Ovary (tissue), 9 donors: ENCODE data around the gene CNNM3. TPM values are rescaled to one million over a fixed set of nuclear protein-coding genes. Genes with fewer than 3 reads are reported as not detected.

Experiments
- DNase-seq, 5 donors: peaks; one replicate each; pipeline ENCODE4 v3.0.0-alpha.2; 2019 to 2020
- H3K27ac ChIP-seq, 2 donors: fragments of 200-600 bp; one replicate each; pipeline versions ENCODE4 v1.5.1 to v1.8.0; 2019 to 2022
- H3K27me3 ChIP-seq: fragments of 200-600 bp; one replicate; pipeline ENCODE4 v1.8.0; 2022
- H3K36me3 ChIP-seq: fragments of 200-600 bp; sonication (generic); one replicate; pipeline ENCODE4 v1.5.1; 2019
- H3K4me1 ChIP-seq: one replicate; pipeline ENCODE4 v1.8.1; 2013; ENCODE audit warnings: mild to moderate bottlenecking, moderate library complexity; ENCODE audit not compliant: insufficient read depth
- H3K4me3 ChIP-seq: fragments of 200-600 bp; sonication (generic); one replicate; pipeline ENCODE4 v1.5.1; 2017
- H3K9me3 ChIP-seq, 2 donors: fragments of 200-600 bp in 1 of 2; sonication (generic) in 1 of 2; one replicate each; pipeline versions ENCODE4 v1.5.1 to v1.8.1; 2013 to 2019; ENCODE audit warnings: mild to moderate bottlenecking in 1 of 2, moderate library complexity in 1 of 2
- EP300 ChIP-seq: sonication (generic); formaldehyde crosslinking; IDR thresholded peaks from one replicate; pipeline ENCODE4 v1.6.1; 2017; ENCODE audit warnings: antibody characterized with exemption
- POLR2A ChIP-seq: fragments of 450-650 bp; IDR thresholded peaks from one replicate; pipeline ENCODE4 v1.6.1; 2017; ENCODE audit warnings: antibody characterized with exemption, mild to moderate bottlenecking, moderate library complexity
- WGBS, 3 donors: extraction: QIAGEN DNeasy Blood & Tissue Kit in 1 of 3; methylation state at CpG; one replicate each; pipeline versions ENCODE4 v1.1.5 to v1.1.7; 2013 to 2017; 5-methylcytosine and 5-hydroxymethylcytosine counted together
- intact Hi-C, 4 donors: fragments of 100-400 bp; cut with DNase I; formaldehyde crosslinking; loops; one replicate each; pipeline versions ENCODE4 v1.11.0 to v1.15.1; 2022 to 2023
- polyA plus RNA-seq, 2 donors: library from polyadenylated mRNA; stranded (reverse); fragments of 200-250 nt in 1 of 2; fragments of 350-450 nt in 1 of 2; fragmentation: Illumina TruSeq in 1 of 2; extraction: RNeasy Lipid Tissue Mini Kit (QIAGEN cat#74804) in 1 of 2; gene quantifications; one replicate each; pipeline ENCODE4 v1.2.3, GENCODE V29; 2013 to 2014
- total RNA-seq, 7 donors: library from RNA; depleted of rRNA in 2 of 7; stranded (reverse); fragments of >200 nt in 2 of 7; fragmentation: NEBNext Ultra II Directional in 3 of 7; extraction: Animal tissue kit (Norgen Biotek cat#: 25700) in 3 of 7; gene quantifications; one replicate each; pipeline versions ENCODE4 v1.1.0 to v1.2.4, GENCODE V29; 2016 to 2023
- TF ChIP-seq, protein P1 (sequence below), 3 donors: fragments of 450-650 bp in 2 of 3; fragments of 200-600 bp in 1 of 3; IDR thresholded peaks; one replicate each; pipeline versions ENCODE4 v1.5.1 to v1.8.0; 2016 to 2022; ENCODE audit warnings: antibody characterized with exemption in 3 of 3, mild to moderate bottlenecking in 1 of 3
- donor health status: DM: no; HTN: no; CAD: no; lungs with moderate emphysema.
- donor health status: DM: no; HTN: no; CAD: no.
- donor health status: Bipolar disorder and iron deficiency.
- donor health status: DM: yes; HTN: yes; CAD: no.
- donor health status: DM: no; HTN: no; CAD: no.
- donor health status: DM: yes; HTN: yes; CAD: no.

Gene CNNM3
- total and polyA plus RNA-seq, 9 donors, result 13.0 to 23.1 (median 16.6) TPM

DNA sequence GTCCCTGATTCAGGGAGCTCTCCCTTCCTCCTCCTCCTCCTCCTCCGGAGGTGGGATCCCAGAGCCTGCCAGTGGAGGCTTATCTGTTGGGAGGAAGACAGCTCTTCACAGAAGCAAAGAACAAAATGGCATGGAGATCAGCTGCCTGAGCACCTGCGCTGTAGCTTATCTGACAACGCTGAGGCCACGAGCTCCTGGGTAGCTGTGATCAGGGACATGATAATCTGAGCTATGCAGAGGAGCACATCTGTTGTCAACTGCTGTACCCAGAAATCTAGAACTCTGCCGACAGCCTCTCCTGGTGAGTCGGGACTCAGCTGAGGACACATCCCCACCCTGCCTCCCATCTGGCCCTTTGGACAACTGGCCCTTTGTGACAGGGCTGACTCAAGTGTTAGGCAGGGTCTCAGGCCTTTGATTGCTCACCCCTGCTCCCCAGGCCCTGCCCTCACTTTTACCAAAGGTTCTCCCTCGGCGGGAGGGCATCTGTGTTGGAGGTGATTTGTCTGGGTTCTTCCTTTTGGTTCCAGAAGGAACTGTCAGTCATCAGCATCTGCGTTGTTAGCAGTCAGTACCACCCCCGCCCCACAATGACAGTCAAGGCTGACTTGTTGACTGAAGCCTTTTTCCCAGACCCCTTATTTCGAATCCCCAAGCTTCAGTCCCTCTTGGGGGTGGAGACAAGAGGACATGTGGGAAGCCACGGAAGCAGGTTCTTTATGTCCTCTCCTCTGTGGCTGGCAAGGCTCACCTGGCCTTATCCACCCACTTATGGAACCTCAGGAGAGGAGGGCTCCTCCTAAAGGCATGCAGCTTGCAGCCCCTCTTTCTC is 5.9 kb upstream of the CNNM3 start:
- intact Hi-C loops, result no loop called here
- no peak overlapping the region for H3K27ac ChIP-seq

DNA sequence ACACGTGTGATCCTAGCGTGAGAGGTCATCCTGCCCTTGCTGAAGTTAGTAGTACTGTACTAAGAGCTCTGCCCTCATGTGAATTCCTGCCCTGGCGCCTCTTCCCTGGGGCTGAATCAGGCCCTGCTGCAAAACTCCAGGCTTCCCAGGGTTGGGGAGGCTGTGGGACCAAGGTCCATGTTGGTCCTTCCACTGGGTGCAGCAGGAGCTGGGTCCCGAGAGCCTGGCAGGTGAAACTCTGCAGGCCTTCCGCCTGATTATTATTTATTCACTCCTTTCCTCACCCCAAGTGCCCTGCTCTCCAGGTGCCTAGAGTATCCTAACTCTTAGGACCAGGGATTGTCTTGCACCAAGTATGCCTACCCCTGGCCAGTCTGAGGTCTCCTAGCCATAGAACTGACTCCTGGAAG is 5.3 kb upstream of the CNNM3 start:
- Histone ChIP-seq H3K4me3 (no peak overlapping the region), H3K27ac (no peak overlapping the region), H3K36me3 (no peaks in the 10 kb centered on the region), H3K4me1 (peaks cover 2% of the 10 kb centered on the region), H3K9me3 (no peaks in the 10 kb centered on the region), H3K27me3 (no peaks in the 10 kb centered on the region)
- DNase-seq, result no peak
- intact Hi-C loops, result no loop called here
- no peak for TF ChIP-seq POLR2A
- TF ChIP-seq EP300, result no peak
- TF ChIP-seq, protein P1, sequence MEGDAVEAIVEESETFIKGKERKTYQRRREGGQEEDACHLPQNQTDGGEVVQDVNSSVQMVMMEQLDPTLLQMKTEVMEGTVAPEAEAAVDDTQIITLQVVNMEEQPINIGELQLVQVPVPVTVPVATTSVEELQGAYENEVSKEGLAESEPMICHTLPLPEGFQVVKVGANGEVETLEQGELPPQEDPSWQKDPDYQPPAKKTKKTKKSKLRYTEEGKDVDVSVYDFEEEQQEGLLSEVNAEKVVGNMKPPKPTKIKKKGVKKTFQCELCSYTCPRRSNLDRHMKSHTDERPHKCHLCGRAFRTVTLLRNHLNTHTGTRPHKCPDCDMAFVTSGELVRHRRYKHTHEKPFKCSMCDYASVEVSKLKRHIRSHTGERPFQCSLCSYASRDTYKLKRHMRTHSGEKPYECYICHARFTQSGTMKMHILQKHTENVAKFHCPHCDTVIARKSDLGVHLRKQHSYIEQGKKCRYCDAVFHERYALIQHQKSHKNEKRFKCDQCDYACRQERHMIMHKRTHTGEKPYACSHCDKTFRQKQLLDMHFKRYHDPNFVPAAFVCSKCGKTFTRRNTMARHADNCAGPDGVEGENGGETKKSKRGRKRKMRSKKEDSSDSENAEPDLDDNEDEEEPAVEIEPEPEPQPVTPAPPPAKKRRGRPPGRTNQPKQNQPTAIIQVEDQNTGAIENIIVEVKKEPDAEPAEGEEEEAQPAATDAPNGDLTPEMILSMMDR (IDR thresholded peaks at IDR 0.05), result no peak
- WGBS, 3 donors, result 88 to 94% (median 91%) methylated on average over 5 of the region's 5 CpGs

More for the DNA sequence above, 5.9 kb upstream of the CNNM3 start:
- TF ChIP-seq, protein P1 (IDR thresholded peaks at IDR 0.05), result no peak
- no peak for TF ChIP-seq EP300
- no peak for TF ChIP-seq POLR2A
- Histone ChIP-seq H3K4me3 (no peak overlapping the region), H3K36me3 (no peaks in the 10 kb centered on the region), H3K27me3 (no peaks in the 10 kb centered on the region), H3K4me1 (peaks cover 2% of the 10 kb centered on the region), H3K9me3 (no peaks in the 10 kb centered on the region)
- no peak for DNase-seq
- 79 to 83% (median 81%) methylated on average over 12 of the region's 12 CpGs for WGBS, 3 donors

DNA sequence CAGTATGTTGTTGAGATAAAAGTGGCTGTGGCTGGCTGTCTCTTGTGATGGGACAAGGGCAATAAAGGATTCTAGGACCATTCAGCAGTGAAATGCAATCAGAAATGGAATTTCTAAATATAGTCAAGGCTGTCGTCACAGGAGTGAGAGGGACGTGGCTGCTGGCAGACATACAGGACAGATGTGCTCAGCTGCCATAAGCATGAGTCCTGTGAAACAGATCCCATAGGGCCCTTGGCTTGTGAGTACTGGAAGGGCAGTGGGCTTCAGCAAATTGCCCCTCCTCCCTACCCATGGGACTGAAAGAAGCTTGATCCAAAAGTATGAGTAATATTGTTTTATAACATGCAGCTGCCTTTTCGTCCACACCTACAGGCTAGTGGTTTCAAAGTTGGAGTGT is 4.2 kb upstream of the CNNM3 start:
- TF ChIP-seq, protein P1 (IDR thresholded peaks at IDR 0.05), result no peak
- TF ChIP-seq POLR2A, result no peak
- no peak for TF ChIP-seq EP300
- Histone ChIP-seq H3K4me1 (peaks cover 2% of the 10 kb centered on the region), H3K4me3 (no peak overlapping the region), H3K27ac (no peak overlapping the region), H3K27me3 (no peaks in the 10 kb centered on the region), H3K9me3 (no peaks in the 10 kb centered on the region), H3K36me3 (no peaks in the 10 kb centered on the region)
- 14 to 20% (median 18%) methylated on average over 3 of the region's 3 CpGs for WGBS, 3 donors
- DNase-seq, result peak in 1 of 5 donors; percentile 37
- intact Hi-C loops, result no loop called here

DNA sequence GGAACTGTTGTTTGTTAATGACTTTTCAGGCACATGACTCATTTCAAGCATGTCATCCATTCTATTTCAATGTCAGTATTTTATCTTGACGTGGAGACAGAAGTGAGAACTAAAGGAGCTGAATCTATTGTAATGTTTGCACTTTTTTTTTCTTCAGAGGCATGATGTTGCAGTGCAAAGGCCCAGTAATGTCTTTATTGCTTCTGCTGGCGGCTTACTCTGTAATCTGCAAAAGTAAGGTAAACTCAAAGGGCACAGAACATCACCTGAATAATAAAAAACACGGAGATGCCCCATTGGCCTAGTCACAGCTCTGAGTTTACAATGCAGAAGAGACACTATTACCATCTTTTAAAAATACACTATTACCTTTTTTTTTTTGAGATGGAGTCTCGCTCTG is 2.4 kb upstream of the CNNM3 start:
- Histone ChIP-seq H3K9me3 (no peaks in the 10 kb centered on the region), H3K27me3 (no peaks in the 10 kb centered on the region), H3K36me3 (no peaks in the 10 kb centered on the region), H3K4me3 (no peak overlapping the region), H3K4me1 (peaks cover 14% of the 10 kb centered on the region), H3K27ac (no peak overlapping the region)
- DNase-seq, result no peak
- WGBS, 3 donors, result 91 to 97% (median 92%) methylated on average over 4 of the region's 4 CpGs
- TF ChIP-seq POLR2A (no peak), EP300 (no peak)
- TF ChIP-seq, protein P1 (IDR thresholded peaks at IDR 0.05), result no peak
- intact Hi-C loops, result no loop called here
